Epidermal melanocyte (primary cell): ENCODE results near the gene FAM111A.
A peak's percentile ranks its signal among the peaks of the same experiment; 100 is the strongest.
"Not testable (repeated sequence)": the region's sequence is repeated elsewhere in the genome, so short reads cannot be mapped to it uniquely, and the experiment has no call there.

Source experiments
- DNase-seq: peaks from one replicate; pipeline ENCODE4 v3.0.0; 2011; ENCODE audit warnings: low spot score; ENCODE audit not compliant: insufficient read length

FAM111A gene

DNA sequence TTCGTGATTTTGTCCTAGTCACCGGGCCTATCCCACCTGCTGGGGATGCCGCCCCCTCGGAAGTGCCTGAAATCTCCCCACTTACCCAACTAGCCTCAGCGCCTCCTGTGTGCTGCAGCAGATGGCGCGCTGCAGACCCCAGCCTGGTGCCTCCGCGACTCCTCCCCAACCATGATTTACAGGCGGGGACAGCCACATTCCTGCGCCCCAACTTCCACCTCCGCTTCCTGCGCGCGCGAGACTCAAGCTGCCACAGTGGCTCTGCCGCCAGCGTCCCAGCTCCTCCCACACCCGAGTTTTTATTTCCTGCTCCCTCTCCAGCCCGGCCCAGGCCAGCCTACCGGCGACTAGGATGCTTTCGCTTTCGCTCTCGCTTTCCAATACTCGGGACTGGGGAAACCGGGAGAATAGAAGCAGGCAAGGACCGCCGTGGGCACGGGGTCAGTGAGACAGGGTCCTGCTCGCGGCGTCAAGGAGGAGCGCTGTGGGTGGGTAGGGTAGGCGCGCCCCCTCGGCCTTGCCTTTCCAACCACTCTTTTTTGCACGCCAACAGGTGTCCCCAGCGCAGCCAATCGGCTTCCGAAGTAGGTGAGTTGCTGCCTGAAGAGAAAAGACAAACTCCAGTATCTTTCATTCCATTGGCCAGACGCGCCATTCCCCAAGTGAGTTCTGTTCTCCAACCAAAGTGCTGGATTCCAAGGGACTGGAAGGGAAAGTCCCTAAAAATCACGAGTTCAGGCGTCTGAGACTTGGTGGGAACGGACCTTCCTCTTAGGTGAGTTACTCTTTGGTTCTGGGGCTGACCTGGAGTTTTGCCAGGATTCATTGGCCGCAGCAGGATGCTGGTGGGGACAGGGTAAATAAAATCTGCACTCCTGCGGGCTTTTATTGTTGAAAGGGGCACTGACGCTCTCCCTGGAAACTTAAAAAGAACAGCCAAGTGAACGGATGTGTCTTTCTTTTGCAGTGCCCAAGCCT lies at the start of gene FAM111A:
Gene FAM111A (plus strand): TSS at position 327 of the 978 bp plus-strand sequence. CDS start 6,017 bp downstream, outside the sequence.
- peak; percentile 68 for DNase-seq

- not testable (repeated sequence) for DNase-seq
Observed at GRCh38 chr11:59093576-59093975, 49.1 kb upstream of the FAM111A start.

DNA sequence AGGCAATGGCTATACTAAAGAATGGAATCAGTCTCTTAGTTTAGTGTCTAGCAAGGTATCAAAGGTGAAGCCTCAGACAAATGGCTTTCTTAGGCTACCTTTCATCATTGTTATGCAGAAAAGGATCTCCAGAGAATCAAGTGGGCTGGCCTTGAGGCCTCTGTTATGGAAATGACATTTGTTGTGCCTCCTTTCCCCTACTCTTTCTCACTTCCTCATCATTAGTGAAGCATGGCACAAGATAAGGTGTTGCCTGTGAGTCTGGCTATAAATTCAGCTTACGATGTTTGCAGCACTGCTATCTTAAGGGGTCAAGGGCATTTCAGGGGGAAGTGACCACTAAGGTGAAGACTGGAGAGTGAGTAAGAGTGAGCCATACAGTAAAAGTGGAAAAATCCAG lies 47.4 kb upstream of the FAM111A start:
- DNase-seq = not testable (repeated sequence)

DNA sequence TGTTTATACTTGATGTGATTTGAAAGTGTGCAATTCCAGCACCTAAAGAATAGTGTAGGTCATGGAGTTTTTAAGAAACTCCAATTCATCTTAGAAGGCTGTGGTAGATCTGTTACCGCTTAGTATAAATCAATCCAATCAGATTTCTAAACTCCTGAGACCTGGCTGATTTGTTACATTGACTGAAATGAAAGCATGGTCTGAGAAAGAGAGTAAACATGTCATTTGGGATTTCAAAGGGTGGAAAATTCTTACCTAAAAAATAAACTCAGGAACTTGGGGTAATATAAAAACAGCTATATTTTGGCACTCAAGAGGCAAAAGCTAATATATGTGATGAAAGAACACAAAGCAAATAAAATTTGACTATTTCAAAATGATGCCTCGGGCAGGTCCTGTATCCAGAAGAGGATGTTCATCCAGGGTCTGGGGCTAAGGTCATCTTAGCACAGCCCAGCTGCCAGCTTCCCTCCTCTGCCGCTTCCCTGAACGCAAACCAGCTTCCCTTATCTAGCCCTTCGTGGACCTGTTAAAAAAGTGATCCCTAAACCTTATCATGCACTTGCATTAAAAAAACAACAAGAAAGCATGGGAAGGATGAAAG lies 46.6 kb upstream of the FAM111A start:
- not testable (repeated sequence) for DNase-seq

GRCh38 chr11:59097113-59097708 lies 45.4 kb upstream of the FAM111A start:
- peak; percentile 13 for DNase-seq

- not testable (repeated sequence) for DNase-seq
Observed at GRCh38 chr11:59097938-59098337, 44.7 kb upstream of the FAM111A start.

DNA sequence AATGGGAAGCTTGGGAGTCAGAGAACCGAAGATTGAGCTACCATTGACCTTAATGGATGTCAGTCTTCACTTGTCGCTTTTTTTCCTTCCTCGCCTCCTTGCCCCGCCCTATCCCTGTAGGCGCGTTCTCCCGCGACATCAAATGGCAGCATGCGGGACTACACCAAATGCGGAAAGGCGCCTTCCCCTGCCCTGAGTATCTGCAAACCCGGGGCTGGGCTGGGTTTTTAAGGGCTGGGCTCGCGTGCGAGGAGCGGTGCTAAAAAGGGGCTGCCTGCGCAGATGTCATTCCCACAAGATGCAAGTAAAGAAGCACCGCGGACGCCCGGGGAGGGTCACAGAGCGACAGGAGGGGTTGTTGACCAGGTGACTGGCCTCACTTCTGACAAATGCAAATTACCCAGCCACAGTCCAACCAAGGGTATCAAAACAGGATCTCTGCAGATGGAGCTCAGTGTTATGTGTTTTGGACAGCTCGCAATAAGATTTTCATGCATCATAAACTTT lies 40.3 kb upstream of the FAM111A start:
- DNase-seq = peak; percentile 17

DNA sequence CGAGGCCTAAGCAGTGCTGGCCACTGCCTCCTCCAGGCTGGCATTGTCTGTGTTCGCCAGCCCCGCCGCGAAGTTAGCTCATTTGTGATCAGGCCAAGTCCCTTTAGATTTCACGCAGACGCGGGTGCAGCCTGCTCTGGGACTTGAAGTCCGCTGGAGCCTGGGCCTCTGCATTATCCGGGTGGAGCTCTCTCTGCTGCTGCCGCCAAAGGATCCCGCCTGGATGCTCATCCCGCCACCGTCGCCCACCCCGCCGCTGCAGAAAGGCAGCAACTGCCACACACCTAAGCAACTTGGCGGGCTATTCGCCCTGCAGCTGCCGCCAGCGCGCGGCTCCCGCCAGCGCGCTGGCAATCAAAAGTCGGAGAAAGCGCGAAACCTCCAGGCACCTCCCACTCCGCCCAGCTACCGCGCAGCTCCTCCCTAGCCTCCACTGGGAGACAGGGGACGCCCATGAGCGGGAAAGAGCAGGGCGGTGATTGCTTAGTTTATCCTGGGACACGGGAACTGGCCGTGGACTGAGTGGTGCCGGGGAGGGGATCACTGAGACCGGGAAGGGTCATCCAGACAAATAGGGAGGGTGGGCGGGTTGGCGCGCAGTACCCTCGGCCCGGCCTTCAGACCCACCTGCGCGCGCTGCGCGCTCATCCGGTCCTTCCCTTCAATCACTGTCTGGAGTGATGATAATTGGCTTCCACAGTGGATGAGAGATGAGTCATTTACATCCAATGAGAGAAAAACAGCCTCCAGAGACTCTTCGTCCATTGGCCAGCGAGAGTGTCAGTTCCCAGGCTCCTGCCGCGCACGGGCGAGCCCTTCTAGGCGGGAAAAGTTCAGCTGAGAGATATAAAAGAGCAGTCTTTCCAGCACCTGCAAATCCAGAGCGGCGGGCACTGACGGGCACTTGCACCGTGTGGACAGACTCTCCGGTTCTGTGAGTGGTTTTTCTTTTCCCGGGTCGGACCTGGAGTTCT lies 36.0 kb upstream of the FAM111A start, which contains the start of gene FAM111B:
Gene FAM111B (plus strand): TSS at position 875 of the 974 bp plus-strand sequence. CDS start 2,389 bp downstream, outside the sequence.
- peak; percentile 76 for DNase-seq

- DNase-seq = not testable (repeated sequence)
Observed at GRCh38 chr11:59107721-59108120, 34.9 kb upstream of the FAM111A start.

DNA sequence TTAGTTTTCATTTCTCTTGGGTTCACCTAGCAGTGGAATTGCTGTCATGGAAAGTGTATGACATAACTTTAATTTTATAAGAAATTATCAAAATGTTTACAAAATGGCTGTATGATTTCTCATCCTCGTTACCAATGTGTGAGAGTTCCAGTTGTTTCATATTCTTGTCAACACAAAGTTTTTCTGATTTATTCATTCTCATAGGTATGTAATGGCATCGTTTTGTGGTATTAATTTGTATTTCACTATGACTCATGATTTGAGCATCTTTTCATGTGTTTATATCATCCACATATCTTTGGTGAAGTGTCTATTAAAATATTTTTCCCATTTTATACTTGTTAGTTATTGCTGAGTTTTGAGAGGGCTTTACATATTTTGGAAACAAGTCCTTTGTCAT lies 30.2 kb upstream of the FAM111A start:
- no peak for DNase-seq

GRCh38 chr11:59114344-59114743 lies 28.3 kb upstream of the FAM111A start:
- DNase-seq = no peak

- DNase-seq = no peak
Observed at GRCh38 chr11:59115553-59115952, 27.1 kb upstream of the FAM111A start.

GRCh38 chr11:59117774-59118173 lies 24.9 kb upstream of the FAM111A start:
- DNase-seq = no peak

GRCh38 chr11:59119826-59120225 lies 22.8 kb upstream of the FAM111A start:
- DNase-seq = no peak

- DNase-seq = peak; percentile 79
Observed at GRCh38 chr11:59135648-59136461, 6.8 kb upstream of the FAM111A start.

- DNase-seq = not testable (repeated sequence)
Observed at GRCh38 chr11:59136551-59136950, 6.1 kb upstream of the FAM111A start.

DNA sequence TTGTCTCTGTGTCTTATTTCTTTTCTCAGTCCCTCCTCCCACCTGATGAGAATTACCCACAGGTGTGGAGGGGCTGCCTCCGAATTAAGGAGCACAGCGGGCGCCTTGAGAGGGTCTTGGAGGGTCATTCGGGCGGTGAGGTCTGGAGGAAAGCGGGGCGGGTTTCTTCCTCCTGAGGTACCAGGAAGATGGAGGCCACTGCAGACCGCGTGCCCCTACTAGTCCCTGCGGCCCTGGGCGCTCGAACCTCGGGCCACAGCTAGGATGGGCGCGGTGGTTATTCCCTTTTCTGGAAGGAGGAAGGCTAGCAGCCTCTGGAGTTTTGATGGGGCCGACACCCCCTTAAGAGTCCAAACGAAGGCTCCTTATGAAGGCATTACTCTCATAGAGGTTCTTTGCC lies 5.5 kb upstream of the FAM111A start:
- DNase-seq = no peak

DNA sequence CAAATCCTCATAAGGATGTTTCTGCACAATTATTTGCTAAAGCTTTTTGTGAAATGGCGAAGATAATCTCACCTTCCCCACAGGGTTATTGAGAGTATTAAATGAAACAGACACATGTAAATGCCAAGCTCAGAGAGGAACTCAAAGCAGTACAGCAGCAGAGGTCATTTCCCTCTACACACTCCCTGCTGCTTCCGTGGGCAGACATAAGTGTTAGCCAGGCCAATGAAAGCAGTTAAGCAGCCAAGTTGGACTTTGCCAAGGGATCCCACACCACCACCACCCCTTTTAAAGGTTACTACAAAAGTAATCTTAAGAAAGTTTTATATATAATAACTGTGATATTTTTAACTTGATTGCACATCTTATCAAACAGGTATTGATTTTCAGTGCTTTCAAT lies 4.0 kb upstream of the FAM111A start:
- DNase-seq = no peak

GRCh38 chr11:59141191-59141590 lies 1.5 kb upstream of the FAM111A start:
- no peak for DNase-seq
